Stimulated activated CD4-positive, alpha-beta T cell treated with anti-CD3 and anti-CD28 coated beads, Interleukin-2, amount 100 ng/mL, for 4 hours (primary cell): ENCODE data around the gene FANCF.

Experiments
- DNase-seq: peaks from one replicate; pipeline ENCODE4 v3.0.0-alpha.2; 2020; ENCODE audit warnings: low read depth

The FANCF gene

GRCh38 chr11:22624742-22625447 is 728 bp downstream of the FANCF start:
- peak; percentile 40 for DNase-seq

DNA sequence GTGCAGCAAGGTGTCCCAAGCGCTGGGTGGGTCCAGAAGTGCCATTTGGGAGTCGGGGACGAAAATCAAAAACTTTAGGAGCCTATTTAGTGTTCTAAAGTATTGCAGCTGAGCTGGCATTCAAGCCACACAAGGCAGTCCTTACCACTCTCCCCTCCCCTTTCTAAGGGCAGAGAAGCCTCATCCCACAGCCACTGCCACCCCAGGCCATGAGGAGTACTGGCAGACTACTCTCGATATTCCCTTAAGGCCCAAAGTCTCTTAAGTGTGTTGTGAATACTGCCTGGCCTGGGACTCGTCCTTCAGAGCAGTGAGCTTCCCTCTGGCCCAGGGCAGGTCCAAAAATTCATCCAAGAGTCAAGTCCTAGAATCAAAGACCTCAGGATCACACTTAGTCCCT is 7.8 kb downstream of the FANCF start:
- DNase-seq = no peak

DNA sequence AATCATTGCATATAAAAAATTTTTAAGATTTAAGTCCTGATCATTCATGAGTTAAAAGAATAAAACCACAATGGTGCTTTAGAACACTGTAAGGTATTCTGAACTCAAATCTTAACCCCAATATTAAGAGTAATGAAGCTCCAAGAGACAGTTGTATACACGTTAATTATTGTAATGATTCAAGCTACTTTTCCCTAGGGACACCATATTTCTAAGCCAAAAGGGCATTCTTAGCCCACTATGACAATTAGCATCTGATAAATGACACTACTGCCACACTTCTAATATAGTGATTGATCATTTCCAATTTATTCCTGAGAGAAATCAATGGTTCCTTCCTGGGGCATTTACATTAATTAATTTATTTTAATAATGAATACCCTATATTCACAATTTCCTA is 21.7 kb downstream of the FANCF start:
- DNase-seq = no peak

DNA sequence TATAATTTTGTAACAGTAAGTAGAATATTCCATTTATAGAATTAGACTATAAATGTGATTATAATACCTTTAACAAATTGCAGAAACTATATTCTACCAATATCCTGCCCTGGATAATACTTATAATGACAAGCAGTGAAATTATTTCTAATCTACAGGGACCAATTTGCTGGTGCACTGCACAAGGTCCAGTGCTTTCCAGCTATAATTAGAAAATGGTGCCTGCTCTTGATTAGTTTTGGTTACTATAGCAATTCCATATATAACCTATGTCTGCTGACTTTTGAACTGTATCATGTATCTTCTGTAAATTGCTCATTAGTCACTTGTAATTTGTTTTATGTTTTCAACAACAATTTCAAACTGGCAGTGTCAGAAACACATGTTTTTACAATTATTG is 23.1 kb downstream of the FANCF start:
- DNase-seq = no peak

GRCh38 chr11:22599458-22599857 is 26.2 kb downstream of the FANCF start:
- no peak for DNase-seq

- no peak for DNase-seq
These were observed 28.6 kb downstream of the FANCF start for GRCh38 chr11:22597062-22597461.

DNA sequence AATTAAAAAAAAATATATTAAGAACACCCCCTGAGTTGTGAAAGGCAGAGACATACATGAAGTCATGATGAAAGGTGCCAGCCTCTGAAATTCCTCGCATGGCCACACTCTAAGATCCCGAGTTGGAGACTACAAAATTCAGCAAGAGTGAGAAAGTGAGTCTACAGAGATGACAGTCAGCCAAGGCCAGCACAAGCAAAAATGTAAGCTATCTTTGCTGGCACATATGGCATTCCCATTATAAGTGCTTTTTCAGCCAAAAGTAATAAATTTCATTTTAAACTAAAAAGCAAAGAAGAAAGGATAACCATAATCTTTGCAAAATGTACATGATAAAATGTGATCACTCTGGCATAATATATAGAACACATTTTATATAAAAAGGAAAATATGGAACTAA is 40.6 kb downstream of the FANCF start:
- DNase-seq = no peak

DNA sequence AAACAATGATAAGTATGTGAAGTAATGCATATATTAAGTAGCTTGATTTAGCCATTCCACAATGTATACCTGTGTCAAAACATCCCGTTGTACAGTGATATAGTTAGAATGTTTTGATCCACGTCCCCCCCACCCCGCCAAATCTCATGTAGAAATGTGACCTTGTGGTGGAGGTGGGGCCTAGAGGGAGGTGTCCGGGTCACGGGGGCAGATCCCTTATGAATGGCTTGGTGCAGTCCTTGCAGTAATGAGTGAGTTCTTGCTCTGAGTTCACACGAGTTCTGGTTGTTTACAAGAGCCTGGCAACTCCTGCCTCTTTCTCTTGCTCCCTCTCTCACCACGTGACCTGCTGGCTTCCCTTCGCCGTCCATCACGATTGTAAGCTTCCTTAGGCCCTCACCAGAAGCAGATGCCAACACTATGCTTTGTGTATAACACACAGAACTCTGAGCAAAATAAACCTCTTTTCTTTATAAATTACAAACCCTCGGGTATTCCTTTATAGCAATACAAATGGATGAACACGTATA is 41.6 kb downstream of the FANCF start:
- no peak for DNase-seq

DNA sequence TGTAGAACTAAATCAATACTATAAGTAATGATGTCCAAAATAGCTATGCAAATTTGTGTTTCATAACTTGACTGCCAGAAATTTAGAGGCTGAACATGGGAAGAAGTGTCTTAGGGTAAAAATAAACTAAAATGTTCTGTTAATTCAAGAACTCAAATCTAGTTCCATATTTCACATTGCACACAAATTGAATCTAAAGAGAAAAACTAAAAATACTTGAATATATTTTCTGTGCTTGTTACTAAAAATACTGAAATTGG is 43.5 kb downstream of the FANCF start:
- no peak for DNase-seq

- DNase-seq = no peak
These were observed 44.1 kb downstream of the FANCF start for GRCh38 chr11:22581354-22582150.

GRCh38 chr11:22577854-22578253 is 47.8 kb downstream of the FANCF start:
- no peak for DNase-seq
